ENCODE data around the gene NOD1. TPM values are rescaled to one million over a fixed set of nuclear protein-coding genes. Genes with fewer than 3 reads are reported as not detected.

Gene NOD1
- total and polyA plus RNA-seq, 2 donors (not counting 1 experiment from before 2014, with no cell fraction given): 20.6 to 28.8 TPM

GRCh38 chr7:30450240-30450982 is 28.2 kb downstream of the NOD1 start:
- Histone ChIP-seq H3K27me3 (replicated peaks in 1 of 4; ENCODE audit: control extremely low read depth in 1 of 4, control insufficient read depth in 3 of 4, insufficient read depth in 4 of 4, low read length in 3 of 4) (no peaks in the 10 kb centered on the region), H2AFZ (ENCODE audit: insufficient read depth, low read depth, low read length, poor library complexity, severe bottlenecking) (no peak overlapping the region), H3K9ac (ENCODE audit: low read length) (no peak overlapping the region), H4K20me1 (ENCODE audit: control insufficient read depth, insufficient read depth, low read length, poor library complexity, severe bottlenecking) (no peaks in the 10 kb centered on the region), H3K4me1 (ENCODE audit: control insufficient read depth in 2 of 2, insufficient read depth in 2 of 2, low read length in 2 of 2) (peaks cover 9% of the 10 kb centered on the region in 2 donors), H3K79me2 (ENCODE audit: control insufficient read depth, insufficient read depth, low read length) (no peaks in the 10 kb centered on the region), H3K36me3 (replicated peaks in 1 of 2; ENCODE audit: control extremely low read depth in 1 of 2, control insufficient read depth in 1 of 2, extremely low read depth in 1 of 2, insufficient read depth in 2 of 2, low read length in 1 of 2) (peaks cover 0 to 68% of the 10 kb centered on the region in 2 experiments), H3K4me2 (replicated peaks; ENCODE audit: low read depth, low read length, poor library complexity, severe bottlenecking) (no peak overlapping the region), H3K4me3 (ENCODE audit: control extremely low read depth in 1 of 5, extremely low read depth in 1 of 5, insufficient read depth in 1 of 5, low read depth in 2 of 5, low read length in 4 of 5) (no peak overlapping the region), H3K27ac (ENCODE audit: low read length in 2 of 2) (no peak overlapping the region), H3K9me3 (ENCODE audit: control extremely low read depth in 1 of 3, control insufficient read depth in 2 of 3, insufficient read depth in 1 of 3, low read length in 2 of 3) (no peaks in the 10 kb centered on the region)
- ATAC-seq (ENCODE audit: low read depth): no peak
- DNase-seq: no peak
- ChIA-PET CTCF (no interaction called here), POLR2A (no interaction called here)
- TF ChIP-seq EZH2 (IDR thresholded peaks at IDR 0.05; ENCODE audit: borderline replicate concordance, insufficient read depth, low read depth, low read length, poor library complexity, severe bottlenecking): no peak
- no peak for TF ChIP-seq CTCF (IDR thresholded peaks at IDR 0.05)
- WGBS (ENCODE audit: insufficient coverage): 80% methylated on average over 4 of the region's 6 CpGs
- H3K27ac Mint-ChIP-seq: no peak overlapping the region
- H3K4me3 Mint-ChIP-seq: no peak overlapping the region
- no peaks in the 10 kb centered on the region for H3K9me3 Mint-ChIP-seq (ENCODE audit: insufficient read depth)
- H3K27me3 Mint-ChIP-seq: no peaks in the 10 kb centered on the region
- peaks cover 8% of the 10 kb centered on the region for H3K4me1 Mint-ChIP-seq
- intact Hi-C loops (cut with micrococcal nuclease): no loop called here

- no peak overlapping the region for H3K4me2 ChIP-seq (replicated peaks; ENCODE audit: low read depth, low read length, poor library complexity, severe bottlenecking)
- no peak overlapping the region for H3K27ac ChIP-seq (ENCODE audit: low read length in 2 of 2)
- no peak for DNase-seq
- ATAC-seq (ENCODE audit: low read depth): no peak
- H3K79me2 ChIP-seq (ENCODE audit: control insufficient read depth, insufficient read depth, low read length): no peaks in the 10 kb centered on the region
- H3K9me3 ChIP-seq (ENCODE audit: control extremely low read depth in 1 of 3, control insufficient read depth in 2 of 3, insufficient read depth in 1 of 3, low read length in 2 of 3): no peaks in the 10 kb centered on the region
- H3K36me3 ChIP-seq (replicated peaks in 1 of 2; ENCODE audit: control extremely low read depth in 1 of 2, control insufficient read depth in 1 of 2, extremely low read depth in 1 of 2, insufficient read depth in 2 of 2, low read length in 1 of 2): peaks cover 0 to 53% of the 10 kb centered on the region in 2 experiments
- H3K4me3 ChIP-seq (ENCODE audit: control extremely low read depth in 1 of 5, extremely low read depth in 1 of 5, insufficient read depth in 1 of 5, low read depth in 2 of 5, low read length in 4 of 5): no peak overlapping the region
- intact Hi-C loops (cut with micrococcal nuclease): loop anchor here (5.0 kb wide), 6 partner anchors 51 to 421 kb away; partner anchors contain the start of genes FKBP14, GGCT, MTURN and PLEKHA8
- TF ChIP-seq EZH2 (IDR thresholded peaks at IDR 0.05; ENCODE audit: borderline replicate concordance, insufficient read depth, low read depth, low read length, poor library complexity, severe bottlenecking): no peak
- no peak for TF ChIP-seq CTCF (IDR thresholded peaks at IDR 0.05)
- no peaks in the 10 kb centered on the region for H3K9me3 Mint-ChIP-seq (ENCODE audit: insufficient read depth)
- no peak overlapping the region for H2AFZ ChIP-seq (ENCODE audit: insufficient read depth, low read depth, low read length, poor library complexity, severe bottlenecking)
- WGBS (ENCODE audit: insufficient coverage): 96% methylated on average over 8 of the region's 10 CpGs
- H3K4me1 ChIP-seq (ENCODE audit: control insufficient read depth in 2 of 2, insufficient read depth in 2 of 2, low read length in 2 of 2): peaks cover 12% of the 10 kb centered on the region in 2 donors
- no peaks in the 10 kb centered on the region for H4K20me1 ChIP-seq (ENCODE audit: control insufficient read depth, insufficient read depth, low read length, poor library complexity, severe bottlenecking)
- no peak overlapping the region for H3K9ac ChIP-seq (ENCODE audit: low read length)
- POLR2A ChIA-PET: no interaction called here
- CTCF ChIA-PET: interaction anchor here (1.0 to 2.8 kb wide), 6 partner anchors 10 to 172 kb away, joined by 3 to 13 read pairs (median 3); partner anchors contain the start of gene ZNRF2
- peaks cover 8% of the 10 kb centered on the region for H3K4me1 Mint-ChIP-seq
- no peak overlapping the region for H3K27ac Mint-ChIP-seq
- no peak overlapping the region for H3K4me3 Mint-ChIP-seq
- H3K27me3 Mint-ChIP-seq: no peaks in the 10 kb centered on the region
- no peaks in the 10 kb centered on the region for H3K27me3 ChIP-seq (replicated peaks in 1 of 4; ENCODE audit: control extremely low read depth in 1 of 4, control insufficient read depth in 3 of 4, insufficient read depth in 4 of 4, low read length in 3 of 4)
Measured at GRCh38 chr7:30448461-30449189, 30.0 kb downstream of the NOD1 start.
